ENCODE measurements around the gene DISP2. TPM values are rescaled to one million over a fixed set of nuclear protein-coding genes. Genes with fewer than 3 reads are reported as not detected.
A peak's percentile ranks its signal among the peaks of the same experiment; 100 is the strongest.

DISP2 gene
- total and polyA plus RNA-seq, 9 of the 15 experiments (the other 6 are each of a cell fraction or from before 2014, with no cell fraction given): 0.06 to 0.89 (median 0.15) TPM; not detected in 1

DNA sequence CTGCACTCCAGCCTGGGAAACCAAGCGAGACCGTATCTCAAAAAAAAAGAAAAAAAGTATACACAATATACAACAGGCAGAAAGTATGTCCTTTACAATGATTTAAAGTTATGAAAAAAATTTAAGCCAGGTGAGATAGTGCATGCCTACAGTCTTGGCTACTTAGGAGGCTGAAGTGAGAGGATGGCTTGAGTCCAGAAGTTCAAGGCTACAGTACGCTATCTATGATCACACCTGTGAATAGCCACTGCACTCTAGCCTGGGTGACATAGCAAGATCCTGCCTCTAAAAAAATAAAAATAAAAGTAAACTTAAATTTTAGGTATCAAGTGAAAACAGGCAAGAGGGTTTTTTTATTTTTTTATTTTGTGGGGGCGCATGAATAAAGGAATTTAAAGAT lies 21.4 kb downstream of the DISP2 start (continued):
- TF ChIP-seq ZMIZ1 (IDR thresholded peaks at IDR 0.05; ENCODE audit: low read depth in 2 of 2, low read length in 2 of 2): no peak
- TF ChIP-seq, protein P1, sequence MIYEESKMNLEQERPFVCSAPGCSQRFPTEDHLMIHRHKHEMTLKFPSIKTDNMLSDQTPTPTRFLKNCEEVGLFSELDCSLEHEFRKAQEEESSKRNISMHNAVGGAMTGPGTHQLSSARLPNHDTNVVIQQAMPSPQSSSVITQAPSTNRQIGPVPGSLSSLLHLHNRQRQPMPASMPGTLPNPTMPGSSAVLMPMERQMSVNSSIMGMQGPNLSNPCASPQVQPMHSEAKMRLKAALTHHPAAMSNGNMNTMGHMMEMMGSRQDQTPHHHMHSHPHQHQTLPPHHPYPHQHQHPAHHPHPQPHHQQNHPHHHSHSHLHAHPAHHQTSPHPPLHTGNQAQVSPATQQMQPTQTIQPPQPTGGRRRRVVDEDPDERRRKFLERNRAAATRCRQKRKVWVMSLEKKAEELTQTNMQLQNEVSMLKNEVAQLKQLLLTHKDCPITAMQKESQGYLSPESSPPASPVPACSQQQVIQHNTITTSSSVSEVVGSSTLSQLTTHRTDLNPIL (CRISPR knock-in tag; IDR thresholded peaks at IDR 0.05): no peak
- TF ChIP-seq MEF2D (tag; conservative IDR thresholded peaks at IDR 0.05; ENCODE audit: low read depth): no peak
- no peak for TF ChIP-seq ATF1 (CRISPR knock-in tag; IDR thresholded peaks at IDR 0.05)
- TF ChIP-seq ATF1 (tag; IDR thresholded peaks at IDR 0.05): no peak
- no peak for TF ChIP-seq HDGF (IDR thresholded peaks at IDR 0.05)
- no peak for TF ChIP-seq YY1 (IDR thresholded peaks at IDR 0.05; ENCODE audit: borderline replicate concordance in 1 of 3, control insufficient read depth in 1 of 3, extremely low read depth in 1 of 3, insufficient read depth in 3 of 3, insufficient read length in 1 of 3, insufficient replicate concordance in 2 of 3, low read depth in 1 of 3, low read length in 2 of 3)
- TF ChIP-seq, protein P2, sequence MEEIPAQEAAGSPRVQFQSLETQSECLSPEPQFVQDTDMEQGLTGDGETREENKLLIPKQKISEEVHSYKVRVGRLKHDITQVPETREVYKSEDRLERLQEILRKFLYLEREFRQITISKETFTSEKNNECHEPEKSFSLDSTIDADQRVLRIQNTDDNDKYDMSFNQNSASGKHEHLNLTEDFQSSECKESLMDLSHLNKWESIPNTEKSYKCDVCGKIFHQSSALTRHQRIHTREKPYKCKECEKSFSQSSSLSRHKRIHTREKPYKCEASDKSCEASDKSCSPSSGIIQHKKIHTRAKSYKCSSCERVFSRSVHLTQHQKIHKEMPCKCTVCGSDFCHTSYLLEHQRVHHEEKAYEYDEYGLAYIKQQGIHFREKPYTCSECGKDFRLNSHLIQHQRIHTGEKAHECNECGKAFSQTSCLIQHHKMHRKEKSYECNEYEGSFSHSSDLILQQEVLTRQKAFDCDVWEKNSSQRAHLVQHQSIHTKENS (CRISPR knock-in tag; IDR thresholded peaks at IDR 0.05): no peak
- TF ChIP-seq ZNF507 (tag; conservative IDR thresholded peaks at IDR 0.05): no peak
- TF ChIP-seq POLR2H (tag; IDR thresholded peaks at IDR 0.05; ENCODE audit: low read depth): no peak
- TF ChIP-seq EP300 (IDR thresholded peaks at IDR 0.05; ENCODE audit: low read length): no peak; the same call in 1 of the 2 replicates
- no peak for TF ChIP-seq NR4A1 (CRISPR knock-in tag; IDR thresholded peaks at IDR 0.05)
- no peak for TF ChIP-seq NR4A1 (tag; IDR thresholded peaks at IDR 0.05)
- TF ChIP-seq ZNF695 (CRISPR knock-in tag; IDR thresholded peaks at IDR 0.05): no peak
- TF ChIP-seq SREBF1 (IDR thresholded peaks at IDR 0.05; ENCODE audit: borderline replicate concordance, low read depth, low read length): no peak
- TF ChIP-seq GABPB1 (CRISPR knock-in tag; IDR thresholded peaks at IDR 0.05): no peak
- TF ChIP-seq SNRNP70 (optimal IDR thresholded peaks at IDR 0.05; ENCODE audit: low read depth, low read length): no peak
- no peak for TF ChIP-seq XRCC3 (IDR thresholded peaks at IDR 0.05)
- TF ChIP-seq STAT5A (IDR thresholded peaks at IDR 0.05; ENCODE audit: borderline replicate concordance, low read length): 0 out of 2 replicates have a peak, but pooled peaks have one; percentile 6
- TF ChIP-seq SMARCB1 (IDR thresholded peaks at IDR 0.05; ENCODE audit: insufficient read length, low read depth): peak; percentile 79
- no peak for TF ChIP-seq ZNF586 (CRISPR knock-in tag; conservative IDR thresholded peaks at IDR 0.05)
- 0 out of 2 replicates have a peak, but pooled peaks have one; percentile 22 for TF ChIP-seq SMARCE1 (IDR thresholded peaks at IDR 0.05)
- no peak for TF ChIP-seq SAFB (IDR thresholded peaks at IDR 0.05; ENCODE audit: borderline replicate concordance, low read depth, low read length)

All from K562 (cell line).